Measurements from ENCODE around the gene MOB3B. TPM values are rescaled to one million over a fixed set of nuclear protein-coding genes. Genes with fewer than 3 reads are reported as not detected.

The MOB3B gene
- total and polyA plus RNA-seq, 2 of the 13 experiments (the other 11 are each of a cell fraction or from before 2014, with no cell fraction given), result 0.03 to 0.09 TPM

DNA sequence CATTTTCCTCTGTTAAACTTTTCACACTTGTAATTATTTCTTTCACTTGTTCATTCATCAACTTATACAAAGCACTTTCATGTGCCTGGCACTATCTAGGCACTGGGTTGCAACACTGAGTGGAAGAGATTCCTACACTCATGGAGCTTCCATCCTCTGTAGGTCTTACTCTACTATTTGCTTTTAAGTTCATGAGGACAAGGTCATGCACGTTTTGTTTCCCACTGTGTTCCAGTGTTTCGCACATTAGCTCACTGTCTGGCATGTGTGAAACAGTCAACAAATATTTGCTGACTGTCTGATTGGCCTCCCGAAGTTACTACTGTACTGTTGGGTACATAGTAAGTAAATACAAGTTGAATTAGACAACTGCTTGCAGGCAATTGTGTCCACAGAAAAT is 93.4 kb downstream of the MOB3B start (continued):
- TF ChIP-seq HNF4A (CRISPR knock-in tag; IDR thresholded peaks at IDR 0.05) (peak; percentile 87), ZFP36 (IDR thresholded peaks at IDR 0.05; ENCODE audit: borderline replicate concordance, low read depth, low read length, partially characterized antibody) (no peak), SOX6 (IDR thresholded peaks at IDR 0.05) (no peak), SOX6 (CRISPR knock-in tag; IDR thresholded peaks at IDR 0.05) (peak; percentile 100), GLI4 (CRISPR knock-in tag; IDR thresholded peaks at IDR 0.05; ENCODE audit: borderline replicate concordance) (no peak), YEATS2 (CRISPR knock-in tag; IDR thresholded peaks at IDR 0.05; ENCODE audit: borderline replicate concordance) (no peak), GFI1 (CRISPR knock-in tag; IDR thresholded peaks at IDR 0.05; ENCODE audit: borderline replicate concordance) (peak; percentile 89; the same call in 1 of the 2 replicates), ISL2 (CRISPR knock-in tag; IDR thresholded peaks at IDR 0.05) (peak; percentile 88), CCDC6 (CRISPR knock-in tag; IDR thresholded peaks at IDR 0.05) (peak; percentile 73; the same call in 1 of the 2 replicates), SALL2 (CRISPR knock-in tag; IDR thresholded peaks at IDR 0.05) (no peak), CBX2 (IDR thresholded peaks at IDR 0.05; ENCODE audit: low read depth, low read length) (no peak), CBX2 (CRISPR knock-in tag; IDR thresholded peaks at IDR 0.05; ENCODE audit: low read depth) (0 out of 2 replicates have a peak, but pooled peaks have one; percentile 32), WIZ (CRISPR knock-in tag; IDR thresholded peaks at IDR 0.05) (0 out of 2 replicates have a peak, but pooled peaks have one; percentile 40), ZNF746 (CRISPR knock-in tag; IDR thresholded peaks at IDR 0.05) (0 out of 2 replicates have a peak, but pooled peaks have one; percentile 21), NFYC (CRISPR knock-in tag; IDR thresholded peaks at IDR 0.05) (peak; percentile 24; the same call in 1 of the 2 replicates)
- TF ChIP-seq, protein P1, sequence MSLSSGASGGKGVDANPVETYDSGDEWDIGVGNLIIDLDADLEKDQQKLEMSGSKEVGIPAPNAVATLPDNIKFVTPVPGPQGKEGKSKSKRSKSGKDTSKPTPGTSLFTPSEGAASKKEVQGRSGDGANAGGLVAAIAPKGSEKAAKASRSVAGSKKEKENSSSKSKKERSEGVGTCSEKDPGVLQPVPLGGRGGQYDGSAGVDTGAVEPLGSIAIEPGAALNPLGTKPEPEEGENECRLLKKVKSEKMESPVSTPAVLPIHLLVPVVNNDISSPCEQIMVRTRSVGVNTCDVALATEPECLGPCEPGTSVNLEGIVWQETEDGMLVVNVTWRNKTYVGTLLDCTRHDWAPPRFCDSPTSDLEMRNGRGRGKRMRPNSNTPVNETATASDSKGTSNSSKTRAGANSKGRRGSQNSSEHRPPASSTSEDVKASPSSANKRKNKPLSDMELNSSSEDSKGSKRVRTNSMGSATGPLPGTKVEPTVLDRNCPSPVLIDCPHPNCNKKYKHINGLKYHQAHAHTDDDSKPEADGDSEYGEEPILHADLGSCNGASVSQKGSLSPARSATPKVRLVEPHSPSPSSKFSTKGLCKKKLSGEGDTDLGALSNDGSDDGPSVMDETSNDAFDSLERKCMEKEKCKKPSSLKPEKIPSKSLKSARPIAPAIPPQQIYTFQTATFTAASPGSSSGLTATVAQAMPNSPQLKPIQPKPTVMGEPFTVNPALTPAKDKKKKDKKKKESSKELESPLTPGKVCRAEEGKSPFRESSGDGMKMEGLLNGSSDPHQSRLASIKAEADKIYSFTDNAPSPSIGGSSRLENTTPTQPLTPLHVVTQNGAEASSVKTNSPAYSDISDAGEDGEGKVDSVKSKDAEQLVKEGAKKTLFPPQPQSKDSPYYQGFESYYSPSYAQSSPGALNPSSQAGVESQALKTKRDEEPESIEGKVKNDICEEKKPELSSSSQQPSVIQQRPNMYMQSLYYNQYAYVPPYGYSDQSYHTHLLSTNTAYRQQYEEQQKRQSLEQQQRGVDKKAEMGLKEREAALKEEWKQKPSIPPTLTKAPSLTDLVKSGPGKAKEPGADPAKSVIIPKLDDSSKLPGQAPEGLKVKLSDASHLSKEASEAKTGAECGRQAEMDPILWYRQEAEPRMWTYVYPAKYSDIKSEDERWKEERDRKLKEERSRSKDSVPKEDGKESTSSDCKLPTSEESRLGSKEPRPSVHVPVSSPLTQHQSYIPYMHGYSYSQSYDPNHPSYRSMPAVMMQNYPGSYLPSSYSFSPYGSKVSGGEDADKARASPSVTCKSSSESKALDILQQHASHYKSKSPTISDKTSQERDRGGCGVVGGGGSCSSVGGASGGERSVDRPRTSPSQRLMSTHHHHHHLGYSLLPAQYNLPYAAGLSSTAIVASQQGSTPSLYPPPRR (CRISPR knock-in tag; IDR thresholded peaks at IDR 0.05; ENCODE audit: borderline replicate concordance), result peak; percentile 99
- TF ChIP-seq, protein P2, sequence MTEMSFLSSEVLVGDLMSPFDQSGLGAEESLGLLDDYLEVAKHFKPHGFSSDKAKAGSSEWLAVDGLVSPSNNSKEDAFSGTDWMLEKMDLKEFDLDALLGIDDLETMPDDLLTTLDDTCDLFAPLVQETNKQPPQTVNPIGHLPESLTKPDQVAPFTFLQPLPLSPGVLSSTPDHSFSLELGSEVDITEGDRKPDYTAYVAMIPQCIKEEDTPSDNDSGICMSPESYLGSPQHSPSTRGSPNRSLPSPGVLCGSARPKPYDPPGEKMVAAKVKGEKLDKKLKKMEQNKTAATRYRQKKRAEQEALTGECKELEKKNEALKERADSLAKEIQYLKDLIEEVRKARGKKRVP (CRISPR knock-in tag; IDR thresholded peaks at IDR 0.05), result peak in 1 of 2 experiments; percentile 87; a peak in 2 of 4 replicates
- TF ChIP-seq, protein P3, sequence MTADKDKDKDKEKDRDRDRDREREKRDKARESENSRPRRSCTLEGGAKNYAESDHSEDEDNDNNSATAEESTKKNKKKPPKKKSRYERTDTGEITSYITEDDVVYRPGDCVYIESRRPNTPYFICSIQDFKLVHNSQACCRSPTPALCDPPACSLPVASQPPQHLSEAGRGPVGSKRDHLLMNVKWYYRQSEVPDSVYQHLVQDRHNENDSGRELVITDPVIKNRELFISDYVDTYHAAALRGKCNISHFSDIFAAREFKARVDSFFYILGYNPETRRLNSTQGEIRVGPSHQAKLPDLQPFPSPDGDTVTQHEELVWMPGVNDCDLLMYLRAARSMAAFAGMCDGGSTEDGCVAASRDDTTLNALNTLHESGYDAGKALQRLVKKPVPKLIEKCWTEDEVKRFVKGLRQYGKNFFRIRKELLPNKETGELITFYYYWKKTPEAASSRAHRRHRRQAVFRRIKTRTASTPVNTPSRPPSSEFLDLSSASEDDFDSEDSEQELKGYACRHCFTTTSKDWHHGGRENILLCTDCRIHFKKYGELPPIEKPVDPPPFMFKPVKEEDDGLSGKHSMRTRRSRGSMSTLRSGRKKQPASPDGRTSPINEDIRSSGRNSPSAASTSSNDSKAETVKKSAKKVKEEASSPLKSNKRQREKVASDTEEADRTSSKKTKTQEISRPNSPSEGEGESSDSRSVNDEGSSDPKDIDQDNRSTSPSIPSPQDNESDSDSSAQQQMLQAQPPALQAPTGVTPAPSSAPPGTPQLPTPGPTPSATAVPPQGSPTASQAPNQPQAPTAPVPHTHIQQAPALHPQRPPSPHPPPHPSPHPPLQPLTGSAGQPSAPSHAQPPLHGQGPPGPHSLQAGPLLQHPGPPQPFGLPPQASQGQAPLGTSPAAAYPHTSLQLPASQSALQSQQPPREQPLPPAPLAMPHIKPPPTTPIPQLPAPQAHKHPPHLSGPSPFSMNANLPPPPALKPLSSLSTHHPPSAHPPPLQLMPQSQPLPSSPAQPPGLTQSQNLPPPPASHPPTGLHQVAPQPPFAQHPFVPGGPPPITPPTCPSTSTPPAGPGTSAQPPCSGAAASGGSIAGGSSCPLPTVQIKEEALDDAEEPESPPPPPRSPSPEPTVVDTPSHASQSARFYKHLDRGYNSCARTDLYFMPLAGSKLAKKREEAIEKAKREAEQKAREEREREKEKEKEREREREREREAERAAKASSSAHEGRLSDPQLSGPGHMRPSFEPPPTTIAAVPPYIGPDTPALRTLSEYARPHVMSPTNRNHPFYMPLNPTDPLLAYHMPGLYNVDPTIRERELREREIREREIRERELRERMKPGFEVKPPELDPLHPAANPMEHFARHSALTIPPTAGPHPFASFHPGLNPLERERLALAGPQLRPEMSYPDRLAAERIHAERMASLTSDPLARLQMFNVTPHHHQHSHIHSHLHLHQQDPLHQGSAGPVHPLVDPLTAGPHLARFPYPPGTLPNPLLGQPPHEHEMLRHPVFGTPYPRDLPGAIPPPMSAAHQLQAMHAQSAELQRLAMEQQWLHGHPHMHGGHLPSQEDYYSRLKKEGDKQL (CRISPR knock-in tag; IDR thresholded peaks at IDR 0.05; ENCODE audit: low read depth), result peak; percentile 99

Measured in HepG2 (cell line).